ENCODE data around the gene CDK17. TPM values are rescaled to one million over a fixed set of nuclear protein-coding genes. Genes with fewer than 3 reads are reported as not detected.

Gene CDK17
- total and polyA plus RNA-seq, 2 of the 8 experiments (the other 6 are each of a cell fraction or from before 2014, with no cell fraction given): 5.8 to 20.0 TPM

GRCh38 chr12:96409731-96410130 lies 9.5 kb upstream of the CDK17 start:
- H3K79me2 ChIP-seq (ENCODE audit: control insufficient read depth in 1 of 2, insufficient read depth in 2 of 2, low read length in 2 of 2): no peaks in the 10 kb centered on the region
- no peak overlapping the region for H2BK15ac ChIP-seq (ENCODE audit: low read length)
- DNase-seq (ENCODE audit: low read depth in 1 of 2, low spot score in 2 of 2) (no peak), FAIRE-seq (no peak)
- H4K20me1 ChIP-seq (replicated peaks in 1 of 2; ENCODE audit: control insufficient read depth in 1 of 2, insufficient read depth in 2 of 2, low read length in 2 of 2): no peaks in the 10 kb centered on the region
- H2BK5ac ChIP-seq (ENCODE audit: low read depth, low read length): no peak overlapping the region
- ChIA-PET POLR2A (ENCODE audit: partially characterized antibody) (no interaction called here), CTCF (ENCODE audit: partially characterized antibody) (no interaction called here)
- 93% methylated on average over 4 of the region's 4 CpGs; no CpG with 5 or more reads in 1 of the 2 experiments for whole genome bisulfite sequencing, 2 experiments (ENCODE audit: extremely low coverage in 1 of 2, insufficient coverage in 1 of 2, insufficient read length in 1 of 2, insufficient replicate concordance in 2 of 2, low coverage in 1 of 2, low lambda C conversion rate in 2 of 2, missing lambda C conversion rate in 1 of 2)
- no peak overlapping the region for H3K56ac ChIP-seq (replicated peaks; ENCODE audit: insufficient read length, low read depth, low read length)
- H4K5ac ChIP-seq (ENCODE audit: insufficient read length, low read depth, low read length): no peak overlapping the region
- H3K9me3 ChIP-seq (ENCODE audit: insufficient read depth in 2 of 2, low read depth in 1 of 2, low read length in 1 of 2): no peaks in the 10 kb centered on the region
- H3K36me3 ChIP-seq (ENCODE audit: control insufficient read depth in 2 of 4, insufficient read depth in 4 of 4, low read length in 3 of 4): no peaks in the 10 kb centered on the region
- H2BK12ac ChIP-seq (ENCODE audit: low read depth, low read length): no peak overlapping the region
- no peak overlapping the region for H4K8ac ChIP-seq (ENCODE audit: extremely low read depth, insufficient read depth, low read length)
- H3K23me2 ChIP-seq (ENCODE audit: low read depth, low read length): no peaks in the 10 kb centered on the region
- no peak overlapping the region for H3K23ac ChIP-seq (ENCODE audit: insufficient read length)
- no peak overlapping the region for H3K4me3 ChIP-seq (ENCODE audit: extremely low read depth in 1 of 4, insufficient read depth in 2 of 4, low read depth in 3 of 4, low read length in 4 of 4)
- no peak overlapping the region for H4K91ac ChIP-seq (replicated peaks; ENCODE audit: insufficient read length, low read length)
- no peak overlapping the region for H2BK120ac ChIP-seq (replicated peaks; ENCODE audit: low read depth, low read length)
- H3K4ac ChIP-seq (replicated peaks; ENCODE audit: insufficient read length, low read depth, low read length): no peak overlapping the region
- no peaks in the 10 kb centered on the region for H3K27me3 ChIP-seq (replicated peaks in 1 of 4; ENCODE audit: control insufficient read depth in 3 of 4, extremely low read depth in 1 of 4, insufficient read depth in 3 of 4, low read length in 3 of 4)
- H3K4me1 ChIP-seq (replicated peaks in 1 of 4; ENCODE audit: control insufficient read depth in 3 of 4, insufficient read depth in 4 of 4, low read length in 3 of 4): no peaks in the 10 kb centered on the region
- no peak overlapping the region for H2AFZ ChIP-seq (ENCODE audit: low read length)
- H2BK20ac ChIP-seq (ENCODE audit: low read length): no peak overlapping the region
- no peak overlapping the region for H3K9ac ChIP-seq (replicated peaks in 1 of 4; ENCODE audit: extremely low read depth in 1 of 4, low read depth in 3 of 4, low read length in 3 of 4)
- no peak overlapping the region for H2AK5ac ChIP-seq (ENCODE audit: low read depth, low read length)
- H3K14ac ChIP-seq (ENCODE audit: insufficient read length): no peak overlapping the region
- no peak overlapping the region for H3K4me2 ChIP-seq (ENCODE audit: insufficient read depth in 1 of 2, low read depth in 2 of 2, low read length in 2 of 2)
- H3K18ac ChIP-seq (ENCODE audit: extremely low read depth, low read length): no peak overlapping the region
- H3K27ac ChIP-seq (ENCODE audit: low read depth, low read length): no peak overlapping the region
- H3K79me1 ChIP-seq (ENCODE audit: low read depth, low read length): no peaks in the 10 kb centered on the region
- TF ChIP-seq HDAC2 (IDR thresholded peaks at IDR 0.05; ENCODE audit: borderline replicate concordance in 1 of 2, low read depth in 2 of 2, low read length in 2 of 2) (no peak), NRF1 (IDR thresholded peaks at IDR 0.05; ENCODE audit: low read depth, low read length) (no peak), SRF (IDR thresholded peaks at IDR 0.05; ENCODE audit: low read depth, low read length) (no peak), TAF7 (optimal IDR thresholded peaks at IDR 0.05; ENCODE audit: borderline replicate concordance, low read depth, low read length) (no peak)
